Measurements from ENCODE around the gene ATAD1. TPM values are rescaled to one million over a fixed set of nuclear protein-coding genes. Genes with fewer than 3 reads are reported as not detected.
"Not testable (repeated sequence)": the region's sequence is repeated elsewhere in the genome, so short reads cannot be mapped to it uniquely, and the experiment has no call there.

The ATAD1 gene
- total RNA-seq, 1 experiment from 2014 or later = 15.7 TPM

GRCh38 chr10:87860816-87861403, 42.9 kb upstream of the ATAD1 start:
- ChIA-PET POLR2A (ENCODE audit: unreplicated experiment) (interaction anchor here (0.5 to 1.3 kb wide), 4 partner anchors 15 to 50 kb away, joined by 3 to 4 read pairs (median 4); partner anchors contain the start of gene ATAD1), CTCF (interaction anchor here (0.8 kb wide), 1 partner anchor 66 kb away, joined by 4 read pairs; no protein-coding TSS in a partner anchor)
- Histone ChIP-seq H3K36me3 (ENCODE audit: low read depth, low read length) (no peaks in the 10 kb centered on the region), H3F3A (ENCODE audit: low read length, unreplicated experiment) (no peaks in the 10 kb centered on the region), H3K79me2 (ENCODE audit: low read length) (peaks cover 19% of the 10 kb centered on the region), H2AFZ (ENCODE audit: low read length) (peak overlapping the region; percentile 85), H3K4me2 (ENCODE audit: low read length) (peak overlapping the region; percentile 99), H3K27ac (ENCODE audit: low read length) (peak overlapping the region; percentile 97), H3K4me1 (ENCODE audit: insufficient read depth, low read length) (peaks cover 16% of the 10 kb centered on the region; the same call in 1 of the 2 replicates), H3K27me3 (ENCODE audit: low read length) (no peaks in the 10 kb centered on the region), H3K9ac (ENCODE audit: low read length) (peak overlapping the region; percentile 95), H3K4me3 (ENCODE audit: low read length) (peak overlapping the region; percentile 94), H4K20me1 (ENCODE audit: low read length) (peaks cover 17% of the 10 kb centered on the region), H3K9me3 (ENCODE audit: low read length) (no peaks in the 10 kb centered on the region), H3K9me2 (replicated peaks; ENCODE audit: low read length) (no peaks in the 10 kb centered on the region)
- no TSS peak for BruUV-seq (replicated peaks)
- DNase-seq = no peak
- TF ChIP-seq CTCF (conservative IDR thresholded peaks at IDR 0.05; ENCODE audit: low read depth, low read length) (no peak), EZH2 (IDR thresholded peaks at IDR 0.05; ENCODE audit: low read length, unreplicated experiment) (no peak), EZH2phosphoT487 (IDR thresholded peaks at IDR 0.05; ENCODE audit: borderline replicate concordance, low read length) (no peak)
- intact Hi-C loops (cut with micrococcal nuclease) = loop anchor here (2.0 kb wide), 1 partner anchor 14 kb away; no protein-coding TSS in a partner anchor
- no peak for ATAC-seq

GRCh38 chr10:87860156-87860795, 42.2 kb upstream of the ATAD1 start:
- no peaks in the 10 kb centered on the region for H3K36me3 ChIP-seq (ENCODE audit: low read depth, low read length)
- no peak overlapping the region for H3K27ac ChIP-seq (ENCODE audit: low read length)
- no peak overlapping the region for H3K4me3 ChIP-seq (ENCODE audit: low read length)
- no peaks in the 10 kb centered on the region for H3K9me2 ChIP-seq (replicated peaks; ENCODE audit: low read length)
- no peak overlapping the region for H3K9ac ChIP-seq (ENCODE audit: low read length)
- POLR2A ChIA-PET (ENCODE audit: unreplicated experiment) = no interaction called here
- H3K27me3 ChIP-seq (ENCODE audit: low read length) = no peaks in the 10 kb centered on the region
- peaks cover 11% of the 10 kb centered on the region for H4K20me1 ChIP-seq (ENCODE audit: low read length)
- ATAC-seq (no peak), DNase-seq (peak; percentile 58)
- BruUV-seq (replicated peaks) = no TSS peak
- H3K4me1 ChIP-seq (ENCODE audit: insufficient read depth, low read length) = peaks cover 16% of the 10 kb centered on the region; the same call in 1 of the 2 replicates
- intact Hi-C loops (cut with micrococcal nuclease) = loop anchor here (2.0 kb wide), 1 partner anchor 13 kb away; no protein-coding TSS in a partner anchor
- CTCF ChIA-PET = no interaction called here
- peaks cover 12% of the 10 kb centered on the region for H3K79me2 ChIP-seq (ENCODE audit: low read length)
- no peaks in the 10 kb centered on the region for H3K9me3 ChIP-seq (ENCODE audit: low read length)
- no peak overlapping the region for H2AFZ ChIP-seq (ENCODE audit: low read length)
- TF ChIP-seq EZH2phosphoT487 (IDR thresholded peaks at IDR 0.05; ENCODE audit: borderline replicate concordance, low read length) (no peak), EZH2 (IDR thresholded peaks at IDR 0.05; ENCODE audit: low read length, unreplicated experiment) (no peak), CTCF (conservative IDR thresholded peaks at IDR 0.05; ENCODE audit: low read depth, low read length) (peak; percentile 51; the same call in 1 of the 2 replicates)
- H3K4me2 ChIP-seq (ENCODE audit: low read length) = peak overlapping the region; percentile 99; the same call in 1 of the 2 replicates
- H3F3A ChIP-seq (ENCODE audit: low read length, unreplicated experiment) = no peaks in the 10 kb centered on the region

GRCh38 chr10:87855665-87856064, 37.6 kb upstream of the ATAD1 start:
- CTCF ChIA-PET = not testable (repeated sequence)

GRCh38 chr10:87855247-87855646, 37.2 kb upstream of the ATAD1 start:
- H3K27ac ChIP-seq (ENCODE audit: low read length); H2AFZ ChIP-seq (ENCODE audit: low read length); H3K4me1 ChIP-seq (ENCODE audit: insufficient read depth, low read length); DNase-seq; H3F3A ChIP-seq (ENCODE audit: low read length, unreplicated experiment); H3K36me3 ChIP-seq (ENCODE audit: low read depth, low read length); H3K79me2 ChIP-seq (ENCODE audit: low read length); ATAC-seq; BruUV-seq (replicated peaks); H3K9me3 ChIP-seq (ENCODE audit: low read length); H3K9me2 ChIP-seq (replicated peaks; ENCODE audit: low read length); intact Hi-C loops (cut with micrococcal nuclease); POLR2A ChIA-PET (ENCODE audit: unreplicated experiment); H3K9ac ChIP-seq (ENCODE audit: low read length); H4K20me1 ChIP-seq (ENCODE audit: low read length); H3K27me3 ChIP-seq (ENCODE audit: low read length); H3K4me3 ChIP-seq (ENCODE audit: low read length); H3K4me2 ChIP-seq (ENCODE audit: low read length); CTCF ChIA-PET: not testable (repeated sequence)

More at GRCh38 chr10:87855665-87856064, 37.6 kb upstream of the ATAD1 start:
- H3K9me3 ChIP-seq (ENCODE audit: low read length); ATAC-seq; H2AFZ ChIP-seq (ENCODE audit: low read length); H3K27me3 ChIP-seq (ENCODE audit: low read length); H3F3A ChIP-seq (ENCODE audit: low read length, unreplicated experiment); H3K27ac ChIP-seq (ENCODE audit: low read length); H3K9me2 ChIP-seq (replicated peaks; ENCODE audit: low read length); intact Hi-C loops (cut with micrococcal nuclease); H3K4me3 ChIP-seq (ENCODE audit: low read length); H3K79me2 ChIP-seq (ENCODE audit: low read length); H4K20me1 ChIP-seq (ENCODE audit: low read length); H3K4me1 ChIP-seq (ENCODE audit: insufficient read depth, low read length); H3K4me2 ChIP-seq (ENCODE audit: low read length); H3K9ac ChIP-seq (ENCODE audit: low read length); DNase-seq; BruUV-seq (replicated peaks); POLR2A ChIA-PET (ENCODE audit: unreplicated experiment); H3K36me3 ChIP-seq (ENCODE audit: low read depth, low read length): not testable (repeated sequence)

Data from PC-3 (cell line).